ENCODE data around the gene PDE6A.

The PDE6A gene

DNA sequence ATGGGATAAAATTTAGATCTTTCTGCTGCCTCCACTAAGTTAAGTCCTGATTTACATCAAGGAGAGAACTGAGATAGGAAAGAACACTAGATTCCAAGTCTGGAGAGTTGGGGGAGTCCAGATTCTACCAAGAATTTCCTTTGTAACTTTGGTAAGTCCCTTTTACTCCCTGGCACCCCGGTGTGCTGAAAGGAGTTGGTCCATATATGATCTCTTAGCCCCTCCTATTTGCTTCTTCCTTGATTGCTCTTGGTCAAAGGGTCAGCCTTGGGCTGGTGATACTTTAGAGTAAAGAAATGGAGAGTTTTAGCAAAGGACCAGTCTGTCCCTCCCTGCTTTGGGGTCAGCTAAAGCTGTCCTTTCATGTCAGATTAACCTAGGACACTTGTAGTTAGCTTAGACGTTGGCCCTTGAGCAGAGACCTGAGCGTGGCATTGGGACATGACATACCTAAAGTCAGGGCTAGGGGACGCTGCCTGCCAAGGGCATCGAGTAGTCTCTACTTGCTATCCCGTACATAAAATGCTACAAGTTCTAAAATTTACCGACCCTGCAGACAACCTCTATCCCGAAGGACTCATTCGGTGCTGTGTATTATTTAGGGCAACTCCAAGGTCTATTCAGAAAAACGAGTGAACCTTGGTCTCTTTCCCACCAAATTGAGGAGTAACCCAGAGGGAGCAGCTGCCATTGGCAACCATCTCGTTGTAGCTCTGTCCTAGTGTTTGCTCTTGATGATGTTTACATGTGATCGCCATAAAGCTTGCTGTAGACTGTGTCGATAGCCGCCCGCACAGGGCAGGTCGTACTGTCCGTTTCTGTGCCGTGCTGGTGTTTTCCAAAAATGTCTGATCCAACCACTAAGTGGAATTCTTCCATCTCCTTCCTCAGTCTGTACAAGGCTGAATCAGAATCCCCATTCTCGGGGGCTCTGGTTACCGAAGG, 94.4 kb downstream of the PDE6A start:
- no peak overlapping the region for H3K4me3 ChIP-seq (ENCODE audit: low read depth, low read length)
- TF ChIP-seq, protein P1, sequence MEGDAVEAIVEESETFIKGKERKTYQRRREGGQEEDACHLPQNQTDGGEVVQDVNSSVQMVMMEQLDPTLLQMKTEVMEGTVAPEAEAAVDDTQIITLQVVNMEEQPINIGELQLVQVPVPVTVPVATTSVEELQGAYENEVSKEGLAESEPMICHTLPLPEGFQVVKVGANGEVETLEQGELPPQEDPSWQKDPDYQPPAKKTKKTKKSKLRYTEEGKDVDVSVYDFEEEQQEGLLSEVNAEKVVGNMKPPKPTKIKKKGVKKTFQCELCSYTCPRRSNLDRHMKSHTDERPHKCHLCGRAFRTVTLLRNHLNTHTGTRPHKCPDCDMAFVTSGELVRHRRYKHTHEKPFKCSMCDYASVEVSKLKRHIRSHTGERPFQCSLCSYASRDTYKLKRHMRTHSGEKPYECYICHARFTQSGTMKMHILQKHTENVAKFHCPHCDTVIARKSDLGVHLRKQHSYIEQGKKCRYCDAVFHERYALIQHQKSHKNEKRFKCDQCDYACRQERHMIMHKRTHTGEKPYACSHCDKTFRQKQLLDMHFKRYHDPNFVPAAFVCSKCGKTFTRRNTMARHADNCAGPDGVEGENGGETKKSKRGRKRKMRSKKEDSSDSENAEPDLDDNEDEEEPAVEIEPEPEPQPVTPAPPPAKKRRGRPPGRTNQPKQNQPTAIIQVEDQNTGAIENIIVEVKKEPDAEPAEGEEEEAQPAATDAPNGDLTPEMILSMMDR (IDR thresholded peaks at IDR 0.05; ENCODE audit: low read depth, low read length), result no peak

GRCh38 chr5:149849280-149849965, 95.2 kb downstream of the PDE6A start:
- TF ChIP-seq, protein P1 (IDR thresholded peaks at IDR 0.05; ENCODE audit: low read depth, low read length), result no peak

DNA sequence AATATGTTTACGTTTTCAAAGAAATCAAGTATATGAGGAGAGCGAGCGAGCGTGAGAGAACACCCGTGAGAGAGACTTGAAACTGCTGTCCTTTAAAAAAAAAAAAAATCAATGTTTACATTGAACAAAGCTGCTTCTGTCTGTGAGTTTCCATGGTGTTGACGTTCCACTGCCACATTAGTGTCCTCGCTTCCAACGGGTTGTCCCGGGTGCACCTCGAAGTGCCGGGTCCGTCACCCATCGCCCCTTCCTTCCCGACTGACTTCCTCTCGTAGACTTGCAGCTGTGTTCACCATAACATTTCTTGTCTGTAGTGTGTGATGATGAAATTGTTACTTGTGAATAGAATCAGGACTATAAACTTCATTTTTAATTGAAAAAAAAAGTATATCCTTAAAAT, 97.0 kb downstream of the PDE6A start:
- TF ChIP-seq, protein P1 (IDR thresholded peaks at IDR 0.05; ENCODE audit: low read depth, low read length), result no peak
- no peak overlapping the region for H3K4me3 ChIP-seq (ENCODE audit: low read depth, low read length)

More at GRCh38 chr5:149849280-149849965, 95.2 kb downstream of the PDE6A start:
- H3K4me3 ChIP-seq (ENCODE audit: low read depth, low read length), result no peak overlapping the region

DNA sequence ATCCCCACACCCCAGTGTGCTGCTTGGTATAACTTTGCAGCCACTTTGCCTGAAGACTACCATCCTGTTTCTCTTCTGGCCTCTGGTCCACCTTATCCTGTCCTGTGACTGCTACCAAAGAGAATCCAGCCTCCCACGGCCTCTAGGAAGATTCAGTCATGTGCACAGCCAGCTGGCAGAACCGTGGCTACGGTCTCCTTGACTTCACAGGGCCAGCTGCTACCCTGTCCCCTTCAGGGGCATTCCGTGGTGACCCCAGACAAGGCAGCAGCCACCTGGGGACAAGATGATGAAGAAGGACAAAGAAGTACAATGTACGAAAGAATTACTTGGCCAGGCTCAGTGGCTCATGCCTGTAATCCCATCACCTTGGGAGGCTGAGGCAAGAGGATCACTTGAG, 98.6 kb downstream of the PDE6A start:
- TF ChIP-seq, protein P1 (IDR thresholded peaks at IDR 0.05; ENCODE audit: low read depth, low read length), result no peak
- no peak overlapping the region for H3K4me3 ChIP-seq (ENCODE audit: low read depth, low read length)

DNA sequence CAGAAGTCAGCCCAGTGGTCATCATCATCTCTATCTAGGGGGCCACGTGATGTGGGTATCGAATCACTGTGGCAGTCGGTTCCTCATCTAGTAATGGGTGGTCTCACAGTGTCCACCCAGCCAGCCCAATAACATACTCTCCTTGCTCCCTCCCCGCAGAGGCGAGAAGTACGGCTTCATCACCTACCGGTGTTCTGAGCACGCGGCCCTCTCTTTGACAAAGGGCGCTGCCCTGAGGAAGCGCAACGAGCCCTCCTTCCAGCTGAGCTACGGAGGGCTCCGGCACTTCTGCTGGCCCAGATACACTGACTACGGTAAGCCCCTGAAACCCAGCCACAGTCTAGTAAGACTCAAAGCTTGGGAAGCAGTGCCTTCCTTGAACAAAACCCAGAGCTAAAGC, 99.0 kb downstream of the PDE6A start:
- no peak overlapping the region for H3K4me3 ChIP-seq (ENCODE audit: low read depth, low read length)
- TF ChIP-seq, protein P1 (IDR thresholded peaks at IDR 0.05; ENCODE audit: low read depth, low read length), result no peak

- H3K4me3 ChIP-seq (ENCODE audit: low read depth, low read length), result no peak overlapping the region
- TF ChIP-seq, protein P1 (IDR thresholded peaks at IDR 0.05; ENCODE audit: low read depth, low read length), result no peak
Observed at GRCh38 chr5:149841851-149842793, 102.5 kb downstream of the PDE6A start.
